Fibroblast of lung (primary cell): ENCODE results near the gene HDAC4. TPM values are rescaled to one million over a fixed set of nuclear protein-coding genes. Genes with fewer than 3 reads are reported as not detected.

ENCODE experiments used
- DNase-seq, 2 donors: peaks; one replicate each; pipeline versions ENCODE4 v3.0.0 to v3.0.0-alpha.2; 2010; ENCODE audit warnings: low read depth in 2 of 2
- H2AFZ ChIP-seq: 2 replicates; pipeline ENCODE4 v1.5.1; 2012; ENCODE audit warnings: low read length, control low read depth, inconsistent platforms
- H3K27ac ChIP-seq: 2 replicates; pipeline ENCODE4 v1.5.1; 2011; ENCODE audit warnings: low read length, control low read depth; ENCODE audit not compliant: insufficient read depth
- H3K27me3 ChIP-seq: 2 replicates; pipeline ENCODE4 v1.5.1; 2011; ENCODE audit warnings: mild to moderate bottlenecking, low read length; ENCODE audit not compliant: control insufficient read depth, insufficient read depth
- H3K36me3 ChIP-seq: 2 replicates; pipeline ENCODE4 v1.5.1; 2011; ENCODE audit warnings: low read length; ENCODE audit not compliant: control insufficient read depth, insufficient read depth
- H3K4me1 ChIP-seq: 2 replicates; pipeline ENCODE4 v1.5.1; 2011; ENCODE audit warnings: low read length; ENCODE audit not compliant: control insufficient read depth, insufficient read depth; ENCODE audit errors: extremely low read depth
- H3K4me2 ChIP-seq: 2 replicates; pipeline ENCODE4 v1.5.1; 2011; ENCODE audit warnings: low read length, control low read depth; ENCODE audit not compliant: insufficient read depth; ENCODE audit errors: extremely low read depth
- H3K4me3 ChIP-seq, 4 experiments: fragments of 200-600 bp in 1 of 4; sonication (generic) in 1 of 4; replicated peaks in 1 of 4; 2 replicates each; pipeline ENCODE4 v1.5.1; 2011 to 2016; ENCODE audit warnings: low read length in 4 of 4, low read depth in 3 of 4, mild to moderate bottlenecking in 3 of 4, control low read depth in 2 of 4, inconsistent platforms in 1 of 4, mixed read lengths in 1 of 4; ENCODE audit not compliant: insufficient read depth in 1 of 4; ENCODE audit errors: control extremely low read depth in 1 of 4
- H3K79me2 ChIP-seq: 2 replicates; pipeline ENCODE4 v1.5.1; 2012; ENCODE audit warnings: mild to moderate bottlenecking, low read length, inconsistent platforms; ENCODE audit not compliant: control insufficient read depth, insufficient read depth
- H3K9ac ChIP-seq: 2 replicates; pipeline ENCODE4 v1.5.1; 2011; ENCODE audit warnings: mild to moderate bottlenecking, low read length, control low read depth; ENCODE audit not compliant: insufficient read depth
- H3K9me3 ChIP-seq: 2 replicates; pipeline ENCODE4 v1.5.1; 2012; ENCODE audit warnings: low read depth, low read length; ENCODE audit not compliant: control insufficient read depth, insufficient read depth
- H4K20me1 ChIP-seq: 2 replicates; pipeline ENCODE4 v1.5.1; 2011; ENCODE audit warnings: low read length; ENCODE audit not compliant: control insufficient read depth, insufficient read depth; ENCODE audit errors: extremely low read depth
- EZH2 ChIP-seq: IDR thresholded peaks from 2 replicates; pipeline ENCODE4 v1.5.1; 2012; ENCODE audit warnings: low read length, control low read depth, mild to moderate bottlenecking; ENCODE audit errors: missing control alignments
- polyA plus RNA-seq, 2 donors: library from polyadenylated mRNA; depleted of rRNA in 1 of 2; stranded (reverse) in 1 of 2; unstranded in 1 of 2; fragments of >200 nt; gene quantifications; 2 replicates each; pipeline ENCODE4 v1.2.1, GENCODE V29; 2011 to 2012; ENCODE audit warnings: missing spikeins in 1 of 2
- total RNA-seq: library from RNA; depleted of rRNA; stranded (reverse); fragments of >200 nt; gene quantifications from 2 replicates; pipeline ENCODE4 v1.2.1, GENCODE V29; 2014
- TF ChIP-seq, protein P1 (sequence below), 2 donors: IDR thresholded peaks in 1 of 2; conservative IDR thresholded peaks in 1 of 2; 1 replicate in 1 of 2; 2 replicates in 1 of 2; pipeline ENCODE4 v1.5.1; 2011 to 2012; ENCODE audit warnings: low read length in 2 of 2, control low read depth in 1 of 2, inconsistent platforms in 1 of 2, low read depth in 1 of 2, mild to moderate bottlenecking in 1 of 2

Gene HDAC4
- total and polyA plus RNA-seq, 2 donors (not counting 1 experiment from before 2014, with no cell fraction given): 7.4 to 19.8 TPM

DNA sequence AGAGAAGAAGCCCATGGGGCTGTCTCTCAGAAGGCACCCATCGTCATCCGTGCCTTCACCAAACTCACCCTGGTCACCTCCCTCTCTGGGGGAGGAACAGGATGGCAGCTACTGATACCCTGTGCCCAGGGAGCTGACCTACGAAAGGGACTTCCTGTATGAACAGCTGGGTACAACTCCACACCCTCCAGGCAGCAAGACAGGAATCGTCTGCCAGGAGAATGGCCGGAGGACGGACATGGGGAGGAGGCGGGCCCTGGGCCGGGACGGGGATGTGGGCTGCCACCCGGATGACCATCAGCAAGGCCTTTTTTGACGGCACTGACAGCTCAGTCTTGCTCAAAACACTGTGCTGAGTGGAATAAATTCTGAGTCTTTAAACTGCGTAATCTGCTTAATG lies 243.6 kb downstream of the HDAC4 start:
- DNase-seq: no peak
- Histone ChIP-seq H2AFZ (no peak overlapping the region), H3K4me2 (no peak overlapping the region), H3K9ac (no peak overlapping the region), H3K79me2 (no peaks in the 10 kb centered on the region), H3K4me3 (no peak overlapping the region), H3K4me1 (no peaks in the 10 kb centered on the region), H3K27me3 (no peaks in the 10 kb centered on the region), H4K20me1 (no peaks in the 10 kb centered on the region), H3K36me3 (peaks cover 3% of the 10 kb centered on the region), H3K27ac (no peak overlapping the region), H3K9me3 (no peaks in the 10 kb centered on the region)
- TF ChIP-seq, protein P1, sequence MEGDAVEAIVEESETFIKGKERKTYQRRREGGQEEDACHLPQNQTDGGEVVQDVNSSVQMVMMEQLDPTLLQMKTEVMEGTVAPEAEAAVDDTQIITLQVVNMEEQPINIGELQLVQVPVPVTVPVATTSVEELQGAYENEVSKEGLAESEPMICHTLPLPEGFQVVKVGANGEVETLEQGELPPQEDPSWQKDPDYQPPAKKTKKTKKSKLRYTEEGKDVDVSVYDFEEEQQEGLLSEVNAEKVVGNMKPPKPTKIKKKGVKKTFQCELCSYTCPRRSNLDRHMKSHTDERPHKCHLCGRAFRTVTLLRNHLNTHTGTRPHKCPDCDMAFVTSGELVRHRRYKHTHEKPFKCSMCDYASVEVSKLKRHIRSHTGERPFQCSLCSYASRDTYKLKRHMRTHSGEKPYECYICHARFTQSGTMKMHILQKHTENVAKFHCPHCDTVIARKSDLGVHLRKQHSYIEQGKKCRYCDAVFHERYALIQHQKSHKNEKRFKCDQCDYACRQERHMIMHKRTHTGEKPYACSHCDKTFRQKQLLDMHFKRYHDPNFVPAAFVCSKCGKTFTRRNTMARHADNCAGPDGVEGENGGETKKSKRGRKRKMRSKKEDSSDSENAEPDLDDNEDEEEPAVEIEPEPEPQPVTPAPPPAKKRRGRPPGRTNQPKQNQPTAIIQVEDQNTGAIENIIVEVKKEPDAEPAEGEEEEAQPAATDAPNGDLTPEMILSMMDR (conservative IDR thresholded peaks at IDR 0.05 in 1 of 2, IDR thresholded peaks at IDR 0.05 in 1 of 2; ENCODE audit: low read depth in 1 of 2, low read length in 2 of 2): no peak
- TF ChIP-seq EZH2: no peak

DNA sequence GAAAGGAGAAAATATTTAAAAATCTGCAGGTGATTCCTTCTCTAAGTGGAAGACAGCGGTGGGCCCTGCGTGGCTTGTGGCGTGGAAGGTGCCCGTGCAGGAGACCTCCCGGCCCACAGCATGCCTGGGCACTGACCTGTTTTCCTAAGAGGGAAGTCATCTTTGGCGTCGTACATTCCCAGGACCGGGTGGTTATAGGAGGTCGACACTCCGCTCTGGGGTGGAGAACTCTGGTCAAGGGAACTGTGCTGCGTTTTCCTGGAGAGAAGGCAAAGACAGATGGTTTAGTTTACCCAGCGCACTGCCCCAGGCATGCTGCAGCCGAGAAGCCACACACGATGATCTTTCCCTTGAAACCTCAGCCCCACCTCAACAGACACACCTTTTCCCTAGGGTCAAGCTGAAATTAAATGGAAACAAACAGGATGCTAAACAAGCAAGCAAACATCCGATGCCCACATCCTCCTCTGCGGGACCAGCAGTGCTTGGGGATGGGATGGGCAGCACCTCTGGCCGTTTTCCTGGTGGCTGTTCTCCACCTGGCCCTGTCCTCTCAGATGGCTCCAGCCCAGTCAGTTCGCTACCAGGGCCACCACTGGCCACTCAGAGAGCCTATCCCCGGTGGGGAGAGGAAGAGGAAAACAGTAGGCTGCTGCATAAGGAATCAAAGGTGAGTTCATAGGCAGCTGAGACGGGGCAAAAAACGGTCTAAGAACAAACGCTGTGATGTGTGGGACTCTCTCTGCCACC lies 244.1 kb downstream of the HDAC4 start:
- Histone ChIP-seq H3K9me3 (no peaks in the 10 kb centered on the region), H3K36me3 (peaks cover 3% of the 10 kb centered on the region), H2AFZ (no peak overlapping the region), H3K4me2 (no peak overlapping the region), H3K79me2 (no peaks in the 10 kb centered on the region), H3K27me3 (no peaks in the 10 kb centered on the region), H3K9ac (no peak overlapping the region), H3K4me1 (no peaks in the 10 kb centered on the region), H3K4me3 (no peak overlapping the region), H3K27ac (no peak overlapping the region), H4K20me1 (no peaks in the 10 kb centered on the region)
- no peak for DNase-seq
- TF ChIP-seq EZH2: no peak
- TF ChIP-seq, protein P1 (conservative IDR thresholded peaks at IDR 0.05 in 1 of 2, IDR thresholded peaks at IDR 0.05 in 1 of 2; ENCODE audit: low read depth in 1 of 2, low read length in 2 of 2): no peak

DNA sequence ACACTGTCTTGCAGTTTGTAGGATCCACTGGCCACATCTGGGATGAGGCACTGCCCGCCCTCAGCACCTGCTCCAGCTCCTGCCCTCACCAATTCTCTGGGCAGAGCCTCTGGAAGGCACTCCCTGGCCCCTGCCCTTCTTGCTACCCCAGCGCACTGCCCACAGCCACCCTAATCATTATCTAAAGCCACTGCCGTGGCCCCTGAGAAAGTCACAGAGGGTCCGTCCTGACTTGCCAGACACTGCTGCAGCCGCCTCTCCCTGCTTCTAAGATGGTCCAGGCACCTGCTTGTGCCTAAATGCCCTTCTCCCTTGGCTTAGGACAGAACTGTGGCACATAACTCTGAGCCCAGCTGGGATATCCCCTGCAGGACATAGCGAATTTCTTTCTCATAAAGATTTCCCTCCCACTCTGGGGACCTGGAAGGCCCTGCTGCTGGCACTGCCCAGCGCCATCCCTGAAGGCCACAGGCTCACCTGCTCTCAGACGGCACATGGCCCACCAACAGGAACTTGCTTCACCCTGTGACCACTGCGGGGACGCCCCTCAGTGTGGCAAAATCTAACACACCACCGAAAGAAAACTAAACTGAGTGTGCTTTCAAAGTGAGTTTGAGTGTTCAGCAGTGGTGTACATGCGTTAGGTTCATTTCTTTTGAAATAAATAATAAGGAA lies 244.9 kb downstream of the HDAC4 start:
- Histone ChIP-seq H3K36me3 (peaks cover 3% of the 10 kb centered on the region), H3K4me2 (no peak overlapping the region), H3K27me3 (no peaks in the 10 kb centered on the region), H4K20me1 (no peaks in the 10 kb centered on the region), H2AFZ (no peak overlapping the region), H3K9me3 (no peaks in the 10 kb centered on the region), H3K79me2 (no peaks in the 10 kb centered on the region), H3K4me3 (no peak overlapping the region), H3K27ac (no peak overlapping the region), H3K4me1 (no peaks in the 10 kb centered on the region), H3K9ac (no peak overlapping the region)
- DNase-seq: no peak
- no peak for TF ChIP-seq EZH2
- TF ChIP-seq, protein P1 (conservative IDR thresholded peaks at IDR 0.05 in 1 of 2, IDR thresholded peaks at IDR 0.05 in 1 of 2; ENCODE audit: low read depth in 1 of 2, low read length in 2 of 2): no peak
